MCF 10A (cell line): ENCODE measurements around the gene PTGES3L. TPM values are rescaled to one million over a fixed set of nuclear protein-coding genes. Genes with fewer than 3 reads are reported as not detected.

ENCODE experiments used
- Bru-seq: library from RNA; stranded (reverse); fragments of 400-500 nt; gene quantifications from one replicate; lab custom pipeline; 2021; lab: Mats Ljungman, UMichigan
- BruChase-seq, 2 experiments: library from RNA; stranded (reverse); fragments of 400-500 nt; gene quantifications; one replicate each; lab custom pipeline; 2021; lab: Mats Ljungman, UMichigan
- BruUV-seq: library from RNA; stranded (reverse); fragments of 400-500 nt; replicated peaks from 2 replicates; lab custom pipeline; 2021; lab: Mats Ljungman, UMichigan
- CTCF ChIA-PET: fragments of 300-600 bp; sonication (Branson Sonifier 250); formaldehyde crosslinking; extraction: SDS; loops from one replicate; lab custom pipeline; 2021; ENCODE audit warnings: antibody characterized with exemption, inconsistent platforms; lab: Yijun Ruan, JAX
- POLR2A ChIA-PET: fragments of 300-600, 350-650 bp; sonication (Branson Sonifier 250); formaldehyde crosslinking; extraction: SDS; loops from one replicate; lab custom pipeline; 2020; ENCODE audit warnings: antibody characterized with exemption, inconsistent platforms; lab: Yijun Ruan, JAX
- DNase-seq: peaks from one replicate; pipeline ENCODE4 v3.0.0-alpha.2; 2018; ENCODE audit not compliant: unreplicated experiment
- H3K27ac Mint-ChIP-seq: one replicate; pipeline ENCODE4 v1.8.0; 2022; ENCODE audit warnings: mild to moderate bottlenecking, low read depth, mixed read lengths; ENCODE audit not compliant: unreplicated experiment
- H3K27me3 Mint-ChIP-seq: one replicate; pipeline ENCODE4 v1.8.0; 2022; ENCODE audit warnings: mixed read lengths; ENCODE audit not compliant: insufficient read depth, unreplicated experiment
- H3K36me3 Mint-ChIP-seq: one replicate; pipeline ENCODE4 v1.8.0; 2022; ENCODE audit warnings: mild to moderate bottlenecking, moderate library complexity, mixed read lengths; ENCODE audit not compliant: insufficient read depth, unreplicated experiment
- H3K4me1 Mint-ChIP-seq: one replicate; pipeline ENCODE4 v1.8.0; 2022; ENCODE audit warnings: mixed read lengths; ENCODE audit not compliant: insufficient read depth, unreplicated experiment
- H3K4me3 Mint-ChIP-seq: one replicate; pipeline ENCODE4 v1.8.0; 2022; ENCODE audit warnings: mild to moderate bottlenecking, moderate library complexity, mixed read lengths; ENCODE audit not compliant: unreplicated experiment
- H3K9me3 Mint-ChIP-seq: one replicate; pipeline ENCODE4 v1.8.0; 2022; ENCODE audit warnings: mixed read lengths; ENCODE audit not compliant: unreplicated experiment
- intact Hi-C: fragments of 100-400 bp; cut with micrococcal nuclease; formaldehyde crosslinking; loops from 2 replicates; pipeline ENCODE4 v1.14.1; 2022
- long read RNA-seq: library from polyadenylated mRNA; stranded (forward); transcript quantifications from one replicate; pipeline ENCODE4 v2.0.0, GENCODE V29; 2022
- total RNA-seq: library from RNA; stranded (reverse); gene quantifications from 2 replicates; pipeline ENCODE4 v1.2.3, GENCODE V29; 2022
- TF ChIP-seq, protein P1 (sequence below): fragments of 200-600 bp; IDR thresholded peaks from one replicate; pipeline ENCODE4 v1.8.0; 2022; ENCODE audit warnings: antibody characterized with exemption, mild to moderate bottlenecking; ENCODE audit not compliant: unreplicated experiment

The PTGES3L gene
- 0.83 and 0.96 TPM in 2 replicates for total RNA-seq
- Bru-seq, nascent RNA: percentile 29 among the genes with signal in this experiment
- BruChase-seq, experiment 1, labeled RNA remaining after a 6-hour chase: percentile 17 among the genes with signal in this experiment
- percentile 30 among the genes with signal in this experiment for BruChase-seq, experiment 2, labeled RNA remaining after a 2-hour chase
- long read RNA-seq: 0 reads

GRCh38 chr17:42979511-42980273, at the start of gene PTGES3L:
Gene PTGES3L, minus strand, starts transcription at chr17:42980080. Its CDS starts 27 bp downstream, at chr17:42980053.
- Mint-ChIP-seq H3K9me3 (no peaks in the 10 kb centered on the region), H3K4me1 (peaks cover 12% of the 10 kb centered on the region), H3K36me3 (peaks cover 33% of the 10 kb centered on the region), H3K4me3 (peak within 1 kb of the TSS; percentile 95), H3K27ac (peak within 1 kb of the TSS; percentile 82), H3K27me3 (no peaks in the 10 kb centered on the region)
- ChIA-PET CTCF (interaction anchor here (1.0 to 1.1 kb wide), 2 partner anchors 9 to 11 kb away, joined by 3 read pairs; no protein-coding TSS in a partner anchor), POLR2A (interaction anchor here (0.6 to 4.1 kb wide), 5 partner anchors 11 to 494 kb away, joined by 3 to 46 read pairs (median 12); partner anchors contain the start of genes AARSD1 and RPL27)
- no TSS peak for BruUV-seq
- DNase-seq: peak; percentile 38
- TF ChIP-seq, protein P1, sequence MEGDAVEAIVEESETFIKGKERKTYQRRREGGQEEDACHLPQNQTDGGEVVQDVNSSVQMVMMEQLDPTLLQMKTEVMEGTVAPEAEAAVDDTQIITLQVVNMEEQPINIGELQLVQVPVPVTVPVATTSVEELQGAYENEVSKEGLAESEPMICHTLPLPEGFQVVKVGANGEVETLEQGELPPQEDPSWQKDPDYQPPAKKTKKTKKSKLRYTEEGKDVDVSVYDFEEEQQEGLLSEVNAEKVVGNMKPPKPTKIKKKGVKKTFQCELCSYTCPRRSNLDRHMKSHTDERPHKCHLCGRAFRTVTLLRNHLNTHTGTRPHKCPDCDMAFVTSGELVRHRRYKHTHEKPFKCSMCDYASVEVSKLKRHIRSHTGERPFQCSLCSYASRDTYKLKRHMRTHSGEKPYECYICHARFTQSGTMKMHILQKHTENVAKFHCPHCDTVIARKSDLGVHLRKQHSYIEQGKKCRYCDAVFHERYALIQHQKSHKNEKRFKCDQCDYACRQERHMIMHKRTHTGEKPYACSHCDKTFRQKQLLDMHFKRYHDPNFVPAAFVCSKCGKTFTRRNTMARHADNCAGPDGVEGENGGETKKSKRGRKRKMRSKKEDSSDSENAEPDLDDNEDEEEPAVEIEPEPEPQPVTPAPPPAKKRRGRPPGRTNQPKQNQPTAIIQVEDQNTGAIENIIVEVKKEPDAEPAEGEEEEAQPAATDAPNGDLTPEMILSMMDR: no peak
- intact Hi-C loops: no loop called here

GRCh38 chr17:43028221-43028861, 48.5 kb upstream of the PTGES3L start:
- H3K36me3 Mint-ChIP-seq: no peaks in the 10 kb centered on the region
- H3K9me3 Mint-ChIP-seq: no peaks in the 10 kb centered on the region
- BruUV-seq: no TSS peak
- POLR2A ChIA-PET: no interaction called here
- CTCF ChIA-PET: no interaction called here
- no peaks in the 10 kb centered on the region for H3K27me3 Mint-ChIP-seq
- no peak overlapping the region for H3K4me3 Mint-ChIP-seq
- no peak for DNase-seq
- no peak overlapping the region for H3K27ac Mint-ChIP-seq
- peaks cover 12% of the 10 kb centered on the region for H3K4me1 Mint-ChIP-seq
- intact Hi-C loops: loop anchor here (10.0 kb wide), 1 partner anchor 306 kb away; no protein-coding TSS in a partner anchor
- TF ChIP-seq, protein P1: no peak

- no peaks in the 10 kb centered on the region for H3K27me3 Mint-ChIP-seq
Measured at GRCh38 chr17:43027091-43028032, 47.5 kb upstream of the PTGES3L start.

More at GRCh38 chr17:43027091-43028032, 47.5 kb upstream of the PTGES3L start:
- Mint-ChIP-seq H3K36me3 (no peaks in the 10 kb centered on the region), H3K4me3 (no peak overlapping the region), H3K9me3 (no peaks in the 10 kb centered on the region), H3K4me1 (peaks cover 12% of the 10 kb centered on the region), H3K27ac (no peak overlapping the region)
- ChIA-PET POLR2A (interaction anchor here (0.6 to 0.7 kb wide), 2 partner anchors 35 to 587 kb away, joined by 3 read pairs; no protein-coding TSS in a partner anchor), CTCF (interaction anchor here (0.7 kb wide), 1 partner anchor 98 kb away, joined by 3 read pairs; no protein-coding TSS in a partner anchor)
- BruUV-seq: no TSS peak
- no peak for DNase-seq
- TF ChIP-seq, protein P1: no peak
- intact Hi-C loops: loop anchor here (10.0 kb wide), 1 partner anchor 307 kb away; no protein-coding TSS in a partner anchor
